ENCODE measurements around the gene PLXNB2. TPM values are rescaled to one million over a fixed set of nuclear protein-coding genes. Genes with fewer than 3 reads are reported as not detected.
"Not testable (repeated sequence)": the region's sequence is repeated elsewhere in the genome, so short reads cannot be mapped to it uniquely, and the experiment has no call there.

PLXNB2 gene
- total RNA-seq, 1 donor from 2014 or later: 582 TPM

- no peak for DNase-seq (ENCODE audit: low read depth)
Observed at GRCh38 chr22:50280708-50281383, 26.6 kb downstream of the PLXNB2 start.

GRCh38 chr22:50280022-50280707 lies 27.3 kb downstream of the PLXNB2 start:
- no peak for DNase-seq (ENCODE audit: low read depth)

GRCh38 chr22:50278956-50279619 lies 28.4 kb downstream of the PLXNB2 start:
- no peak for DNase-seq (ENCODE audit: low read depth)

GRCh38 chr22:50278461-50278860 lies 29.0 kb downstream of the PLXNB2 start:
- no peak for DNase-seq (ENCODE audit: low read depth)

- no peak for DNase-seq (ENCODE audit: low read depth)
Observed at GRCh38 chr22:50277761-50278160, 29.7 kb downstream of the PLXNB2 start.

GRCh38 chr22:50276143-50276542 lies 31.3 kb downstream of the PLXNB2 start:
- DNase-seq (ENCODE audit: low read depth): peak; percentile 16

- DNase-seq (ENCODE audit: low read depth): no peak
Observed at GRCh38 chr22:50275181-50276055, 32.0 kb downstream of the PLXNB2 start.

GRCh38 chr22:50274771-50275170 lies 32.7 kb downstream of the PLXNB2 start:
- no peak for DNase-seq (ENCODE audit: low read depth)

GRCh38 chr22:50274311-50274710 lies 33.1 kb downstream of the PLXNB2 start:
- peak; percentile 45 for DNase-seq (ENCODE audit: low read depth)

GRCh38 chr22:50273781-50274180 lies 33.7 kb downstream of the PLXNB2 start:
- DNase-seq (ENCODE audit: low read depth): not testable (repeated sequence)

- not testable (repeated sequence) for DNase-seq (ENCODE audit: low read depth)
Observed at GRCh38 chr22:50273352-50273751, 34.1 kb downstream of the PLXNB2 start.

GRCh38 chr22:50272044-50272802 lies 35.2 kb downstream of the PLXNB2 start:
- no peak for DNase-seq (ENCODE audit: low read depth)

- DNase-seq (ENCODE audit: low read depth): peak; percentile 15
Observed at GRCh38 chr22:50271519-50271970, 35.9 kb downstream of the PLXNB2 start.

GRCh38 chr22:50270666-50271394 lies 36.6 kb downstream of the PLXNB2 start:
- peak; percentile 34 for DNase-seq (ENCODE audit: low read depth)

- no peak for DNase-seq (ENCODE audit: low read depth)
Observed at GRCh38 chr22:50269970-50270665, 37.3 kb downstream of the PLXNB2 start, which contains the start of gene MAPK11. Gene MAPK11 (minus strand): TSS chr22:50270380. CDS start chr22:50270292, 88 bp downstream.

GRCh38 chr22:50269573-50269969 lies 37.9 kb downstream of the PLXNB2 start:
- DNase-seq (ENCODE audit: low read depth): no peak

GRCh38 chr22:50268655-50269113 lies 38.8 kb downstream of the PLXNB2 start:
- DNase-seq (ENCODE audit: low read depth): no peak

- peak; percentile 27 for DNase-seq (ENCODE audit: low read depth)
Observed at GRCh38 chr22:50267591-50268390, 39.7 kb downstream of the PLXNB2 start.

GRCh38 chr22:50266994-50267393 lies 40.5 kb downstream of the PLXNB2 start:
- no peak for DNase-seq (ENCODE audit: low read depth)
